Measurements from ENCODE around the gene SIRPB2. TPM values are rescaled to one million over a fixed set of nuclear protein-coding genes. Genes with fewer than 3 reads are reported as not detected.
"Not testable (repeated sequence)": the region's sequence is repeated elsewhere in the genome, so short reads cannot be mapped to it uniquely, and the experiment has no call there.

SIRPB2 gene
- total and polyA plus RNA-seq, 2 donors (not counting 1 experiment from before 2014, with no cell fraction given): not detected

DNA sequence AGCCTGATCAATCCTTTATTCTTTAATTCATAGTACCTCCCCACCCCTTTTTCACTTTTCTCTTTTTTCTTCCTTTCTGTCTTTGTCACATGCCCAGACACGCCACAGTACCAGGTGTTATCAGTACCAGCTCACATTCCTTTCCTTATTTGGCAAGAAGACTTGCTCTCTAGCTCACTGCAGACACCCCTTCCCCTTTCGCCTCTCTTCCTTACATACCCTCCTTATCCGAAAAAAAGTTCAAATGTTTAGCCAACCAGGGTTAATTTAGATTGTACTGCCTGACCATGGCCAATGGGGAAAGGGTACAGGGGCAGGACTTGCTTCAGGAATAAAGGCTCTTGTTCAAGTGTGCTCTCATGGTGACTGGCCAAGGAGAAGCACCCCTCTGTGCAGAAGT is 9.3 kb upstream of the SIRPB2 start:
- TF ChIP-seq EZH2 (IDR thresholded peaks at IDR 0.05; ENCODE audit: low read length, missing control alignments): no peak
- TF ChIP-seq CTCF (conservative IDR thresholded peaks at IDR 0.05 in 1 of 2, IDR thresholded peaks at IDR 0.05 in 1 of 2; ENCODE audit: low read depth in 1 of 2, low read length in 2 of 2): no peak
- H3K27me3 ChIP-seq (ENCODE audit: control insufficient read depth, insufficient read depth, low read length): peaks cover 5% of the 10 kb centered on the region
- no peak for DNase-seq (ENCODE audit: low read depth in 2 of 2)
- no peaks in the 10 kb centered on the region for H3K79me2 ChIP-seq (ENCODE audit: control insufficient read depth, insufficient read depth, low read length)
- H3K4me1 ChIP-seq (ENCODE audit: control insufficient read depth, extremely low read depth, insufficient read depth, low read length): no peaks in the 10 kb centered on the region
- H3K27ac ChIP-seq (ENCODE audit: insufficient read depth, low read length): no peak overlapping the region
- H3K4me2 ChIP-seq (ENCODE audit: extremely low read depth, insufficient read depth, low read length): no peak overlapping the region
- no peak overlapping the region for H3K4me3 ChIP-seq (replicated peaks in 1 of 4; ENCODE audit: control extremely low read depth in 1 of 4, insufficient read depth in 1 of 4, low read depth in 3 of 4, low read length in 4 of 4)
- H2AFZ ChIP-seq (ENCODE audit: low read length): no peak overlapping the region
- no peaks in the 10 kb centered on the region for H3K9me3 ChIP-seq (ENCODE audit: control insufficient read depth, insufficient read depth, low read depth, low read length)
- H4K20me1 ChIP-seq (ENCODE audit: control insufficient read depth, extremely low read depth, insufficient read depth, low read length): no peaks in the 10 kb centered on the region
- H3K9ac ChIP-seq (ENCODE audit: insufficient read depth, low read length): no peak overlapping the region
- no peaks in the 10 kb centered on the region for H3K36me3 ChIP-seq (ENCODE audit: control insufficient read depth, insufficient read depth, low read length)

GRCh38 chr20:1499528-1500420 is 8.6 kb upstream of the SIRPB2 start:
- Histone ChIP-seq H3K4me2 (ENCODE audit: extremely low read depth, insufficient read depth, low read length) (no peak overlapping the region), H4K20me1 (ENCODE audit: control insufficient read depth, extremely low read depth, insufficient read depth, low read length) (no peaks in the 10 kb centered on the region), H3K79me2 (ENCODE audit: control insufficient read depth, insufficient read depth, low read length) (no peaks in the 10 kb centered on the region), H2AFZ (ENCODE audit: low read length) (no peak overlapping the region), H3K27ac (ENCODE audit: insufficient read depth, low read length) (no peak overlapping the region), H3K36me3 (ENCODE audit: control insufficient read depth, insufficient read depth, low read length) (no peaks in the 10 kb centered on the region), H3K4me1 (ENCODE audit: control insufficient read depth, extremely low read depth, insufficient read depth, low read length) (no peaks in the 10 kb centered on the region), H3K9ac (ENCODE audit: insufficient read depth, low read length) (no peak overlapping the region), H3K9me3 (ENCODE audit: control insufficient read depth, insufficient read depth, low read depth, low read length) (no peaks in the 10 kb centered on the region), H3K4me3 (replicated peaks in 1 of 4; ENCODE audit: control extremely low read depth in 1 of 4, insufficient read depth in 1 of 4, low read depth in 3 of 4, low read length in 4 of 4) (no peak overlapping the region), H3K27me3 (ENCODE audit: control insufficient read depth, insufficient read depth, low read length) (peaks cover 5% of the 10 kb centered on the region)
- no peak for DNase-seq (ENCODE audit: low read depth in 2 of 2)
- TF ChIP-seq EZH2 (IDR thresholded peaks at IDR 0.05; ENCODE audit: low read length, missing control alignments): no peak
- no peak for TF ChIP-seq CTCF (conservative IDR thresholded peaks at IDR 0.05 in 1 of 2, IDR thresholded peaks at IDR 0.05 in 1 of 2; ENCODE audit: low read depth in 1 of 2, low read length in 2 of 2)

DNA sequence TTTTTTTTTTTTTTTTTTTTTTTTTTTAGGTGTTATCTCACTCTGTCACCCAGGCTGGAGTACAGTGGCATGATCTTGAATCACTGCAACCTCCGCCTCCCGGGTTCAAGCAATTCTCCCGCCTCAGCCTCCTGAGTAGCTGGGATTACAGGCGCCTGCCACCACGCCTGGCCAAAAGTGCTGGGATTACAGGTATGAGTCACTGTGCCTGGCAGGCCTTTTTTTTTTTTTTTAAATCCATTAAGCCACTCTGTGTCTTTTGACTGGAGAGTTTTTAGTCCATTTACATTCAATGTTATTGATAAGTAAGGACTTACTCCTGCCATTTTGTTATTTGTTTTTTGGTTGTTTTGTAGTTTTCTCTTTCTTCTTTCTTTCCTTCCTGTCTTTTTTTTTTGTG is 6.2 kb upstream of the SIRPB2 start:
- not testable (repeated sequence) for H3K27ac ChIP-seq (ENCODE audit: insufficient read depth, low read length); H2AFZ ChIP-seq (ENCODE audit: low read length); H3K4me2 ChIP-seq (ENCODE audit: extremely low read depth, insufficient read depth, low read length); H3K9ac ChIP-seq (ENCODE audit: insufficient read depth, low read length); H3K27me3 ChIP-seq (ENCODE audit: control insufficient read depth, insufficient read depth, low read length); H3K79me2 ChIP-seq (ENCODE audit: control insufficient read depth, insufficient read depth, low read length); H3K4me3 ChIP-seq (replicated peaks in 1 of 4; ENCODE audit: control extremely low read depth in 1 of 4, insufficient read depth in 1 of 4, low read depth in 3 of 4, low read length in 4 of 4); DNase-seq (ENCODE audit: low read depth in 2 of 2); H4K20me1 ChIP-seq (ENCODE audit: control insufficient read depth, extremely low read depth, insufficient read depth, low read length); H3K9me3 ChIP-seq (ENCODE audit: control insufficient read depth, insufficient read depth, low read depth, low read length); H3K36me3 ChIP-seq (ENCODE audit: control insufficient read depth, insufficient read depth, low read length); H3K4me1 ChIP-seq (ENCODE audit: control insufficient read depth, extremely low read depth, insufficient read depth, low read length)

Data from fibroblast of lung (primary cell).